ENCODE results near the gene CCNQ.

The CCNQ gene

GRCh38 chrX:153600921-153601320, 2.0 kb upstream of the CCNQ start:
- Histone ChIP-seq H3K27ac (replicated peaks) (no peak overlapping the region), H3K27me3 (ENCODE audit: insufficient read depth, poor library complexity, severe bottlenecking) (no peaks in the 10 kb centered on the region), H3K4me3 (replicated peaks; ENCODE audit: insufficient read depth, low read length) (no peak overlapping the region)
- no peak for DNase-seq (ENCODE audit: low read depth in 1 of 2, low spot score in 1 of 2)
- no peak for TF ChIP-seq SPI1 (IDR thresholded peaks at IDR 0.05; ENCODE audit: borderline replicate concordance, low read depth)
- no peak for TF ChIP-seq POLR2AphosphoS5 (IDR thresholded peaks at IDR 0.05; ENCODE audit: low read depth)
- TF ChIP-seq REST (IDR thresholded peaks at IDR 0.05; ENCODE audit: insufficient replicate concordance, low read depth) = no peak
- no peak for TF ChIP-seq CTCF (IDR thresholded peaks at IDR 0.05; ENCODE audit: insufficient read depth, low read length)
- TF ChIP-seq GABPA (IDR thresholded peaks at IDR 0.05; ENCODE audit: low read depth) = no peak

DNA sequence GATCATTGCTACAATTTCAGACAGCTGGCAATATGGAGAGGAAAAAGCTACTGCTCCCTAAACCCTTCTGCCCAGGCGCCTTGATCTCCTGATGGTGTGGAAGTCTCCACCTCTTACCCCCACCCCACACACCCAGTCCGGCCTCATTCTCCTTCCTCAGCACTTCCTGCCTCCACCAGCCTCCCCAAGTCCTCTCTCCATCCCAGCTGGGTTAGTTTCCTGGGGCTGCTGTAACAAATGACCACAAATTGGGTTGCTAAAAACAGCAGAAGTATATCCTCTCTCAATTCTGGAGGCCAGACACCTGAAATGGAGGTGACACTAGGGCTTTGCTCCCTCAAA, 1.1 kb upstream of the CCNQ start:
- Histone ChIP-seq H3K27ac (replicated peaks) (no peak overlapping the region), H3K27me3 (ENCODE audit: insufficient read depth, poor library complexity, severe bottlenecking) (no peaks in the 10 kb centered on the region), H3K4me3 (replicated peaks; ENCODE audit: insufficient read depth, low read length) (peak overlapping the region; percentile 61)
- DNase-seq (ENCODE audit: low read depth in 1 of 2, low spot score in 1 of 2) = peak in 1 of 2 experiments; percentile 29
- TF ChIP-seq GABPA (IDR thresholded peaks at IDR 0.05; ENCODE audit: low read depth) (peak; percentile 43), SPI1 (IDR thresholded peaks at IDR 0.05; ENCODE audit: borderline replicate concordance, low read depth) (no peak)

GRCh38 chrX:153599192-153600031, 473 bp upstream of the CCNQ start:
- Histone ChIP-seq H3K27me3 (ENCODE audit: insufficient read depth, poor library complexity, severe bottlenecking) (no peaks in the 10 kb centered on the region), H3K4me3 (replicated peaks; ENCODE audit: insufficient read depth, low read length) (peak overlapping the region; percentile 61), H3K27ac (replicated peaks) (peak overlapping the region; percentile 78)
- peak; percentile 60 to 79 for DNase-seq (ENCODE audit: low read depth in 1 of 2, low spot score in 1 of 2)
- TF ChIP-seq GABPA (IDR thresholded peaks at IDR 0.05; ENCODE audit: low read depth) = no peak; the same call in 1 of the 2 replicates
- TF ChIP-seq SPI1 (IDR thresholded peaks at IDR 0.05; ENCODE audit: borderline replicate concordance, low read depth) = no peak
- no peak for TF ChIP-seq CTCF (IDR thresholded peaks at IDR 0.05; ENCODE audit: insufficient read depth, low read length)
- TF ChIP-seq POLR2AphosphoS5 (IDR thresholded peaks at IDR 0.05; ENCODE audit: low read depth) = no peak
- no peak for TF ChIP-seq REST (IDR thresholded peaks at IDR 0.05; ENCODE audit: insufficient replicate concordance, low read depth)

DNA sequence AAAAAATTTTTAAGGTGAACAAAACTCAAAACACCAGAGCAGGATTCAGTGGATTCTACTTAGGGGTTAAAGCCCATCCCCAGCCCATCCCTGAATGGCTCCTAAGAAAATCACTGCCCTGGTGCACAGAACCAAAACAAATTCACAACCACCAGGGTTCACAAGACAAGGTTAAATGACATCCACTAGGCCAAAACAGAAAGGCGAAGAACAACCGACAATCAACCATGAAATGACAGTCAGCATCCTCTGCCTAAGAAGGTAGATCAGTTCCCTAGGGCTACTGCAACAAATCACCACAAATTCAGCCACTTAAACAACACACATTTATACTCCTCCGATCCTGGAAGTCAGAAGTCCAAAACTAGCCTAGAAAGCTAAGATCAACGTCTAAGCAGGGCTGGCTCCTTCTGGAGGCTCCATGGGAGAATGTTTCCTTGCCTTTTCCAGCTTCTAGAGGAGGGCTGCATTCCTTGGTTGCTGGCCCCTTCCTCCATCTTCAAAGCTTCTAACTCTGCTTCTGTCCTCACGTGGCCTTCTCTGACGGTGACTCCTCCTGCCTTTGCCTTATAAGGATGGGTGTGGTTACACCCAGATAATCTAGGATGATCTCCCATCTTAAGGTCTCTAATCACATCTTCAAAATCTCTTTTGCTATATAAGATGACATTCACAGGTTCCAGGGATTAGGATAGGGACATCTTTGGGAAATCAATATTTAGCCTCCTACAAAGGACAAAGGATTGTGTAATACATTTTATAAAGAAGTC, 1.8 kb downstream of the CCNQ start:
- H3K27ac ChIP-seq (replicated peaks) = no peak overlapping the region
- no peak for DNase-seq (ENCODE audit: low read depth in 1 of 2, low spot score in 1 of 2)
- H3K27me3 ChIP-seq (ENCODE audit: insufficient read depth, poor library complexity, severe bottlenecking) = no peaks in the 10 kb centered on the region
- TF ChIP-seq GABPA (IDR thresholded peaks at IDR 0.05; ENCODE audit: low read depth) (no peak), CTCF (IDR thresholded peaks at IDR 0.05; ENCODE audit: insufficient read depth, low read length) (no peak), SPI1 (IDR thresholded peaks at IDR 0.05; ENCODE audit: borderline replicate concordance, low read depth) (no peak), POLR2AphosphoS5 (IDR thresholded peaks at IDR 0.05; ENCODE audit: low read depth) (no peak), REST (IDR thresholded peaks at IDR 0.05; ENCODE audit: insufficient replicate concordance, low read depth) (no peak)
- H3K4me3 ChIP-seq (replicated peaks; ENCODE audit: insufficient read depth, low read length) = no peak overlapping the region
